ENCODE data around the gene DCUN1D2. TPM values are rescaled to one million over a fixed set of nuclear protein-coding genes. Genes with fewer than 3 reads are reported as not detected.
"Not testable (repeated sequence)": the region's sequence is repeated elsewhere in the genome, so short reads cannot be mapped to it uniquely, and the experiment has no call there.

DCUN1D2 gene
- polyA plus RNA-seq, 2 donors = 6.9 to 8.9 TPM

DNA sequence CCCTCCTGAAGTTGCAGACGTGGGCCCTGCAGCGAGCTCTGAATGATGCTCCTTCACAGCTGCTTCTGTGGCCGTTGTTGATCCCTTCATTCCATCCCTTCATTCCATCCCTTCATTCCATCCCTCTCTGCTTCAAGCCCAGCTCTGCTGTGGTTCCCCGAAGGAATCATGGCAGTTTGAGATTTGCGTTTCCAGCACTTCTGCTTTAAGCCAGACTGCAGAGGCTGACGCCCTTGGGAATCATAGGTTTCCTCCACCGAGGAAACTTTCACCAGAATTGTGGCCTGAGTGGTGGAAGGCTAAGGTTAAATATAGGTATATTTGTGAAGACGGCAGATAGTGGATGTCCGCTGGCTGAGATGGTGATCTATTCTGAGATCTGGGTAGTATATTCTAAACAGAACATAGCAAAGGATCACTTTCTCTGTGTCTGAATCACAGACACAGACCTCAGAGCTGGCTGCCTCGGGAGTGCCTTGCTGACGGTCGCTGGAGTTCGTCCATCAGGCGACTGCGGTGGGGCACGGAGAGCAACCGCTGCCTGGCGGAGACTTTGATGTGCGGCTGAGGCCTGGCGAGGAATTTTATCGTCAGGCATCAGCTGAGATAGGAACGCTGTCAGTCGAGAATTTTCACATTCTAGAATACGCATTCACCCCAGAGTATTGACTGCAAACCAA is 42.8 kb upstream of the DCUN1D2 start:
- 58 to 80% methylated on average over 24 of the region's 24 CpGs for WGBS, 2 donors
- Histone ChIP-seq H3K9me3 (ENCODE audit: control insufficient read depth in 2 of 2, insufficient read depth in 1 of 2, low read depth in 1 of 2, low read length in 1 of 2) (no peaks in the 10 kb centered on the region), H3K27ac (ENCODE audit: low read depth in 2 of 2, low read length in 1 of 2) (no peak overlapping the region), H3K27me3 (ENCODE audit: control insufficient read depth in 1 of 2, insufficient read depth in 2 of 2, low read length in 2 of 2) (no peaks in the 10 kb centered on the region), H3K4me1 (ENCODE audit: control insufficient read depth in 2 of 2, insufficient read depth in 2 of 2, low read length in 1 of 2) (peaks cover 0 to 4% of the 10 kb centered on the region in 2 donors), H3K36me3 (ENCODE audit: control insufficient read depth in 2 of 2, insufficient read depth in 2 of 2, low read length in 1 of 2) (peaks cover 10 to 11% of the 10 kb centered on the region in 2 donors), H3K4me3 (ENCODE audit: low read depth in 1 of 2, low read length in 2 of 2) (no peak overlapping the region)

GRCh38 chr13:113532156-113532806 is 41.8 kb upstream of the DCUN1D2 start:
- no peaks in the 10 kb centered on the region for H3K27me3 ChIP-seq (ENCODE audit: control insufficient read depth in 1 of 2, insufficient read depth in 2 of 2, low read length in 2 of 2)
- H3K9me3 ChIP-seq (ENCODE audit: control insufficient read depth in 2 of 2, insufficient read depth in 1 of 2, low read depth in 1 of 2, low read length in 1 of 2) = no peaks in the 10 kb centered on the region
- H3K4me3 ChIP-seq (ENCODE audit: low read depth in 1 of 2, low read length in 2 of 2) = no peak overlapping the region
- H3K27ac ChIP-seq (ENCODE audit: low read depth in 2 of 2, low read length in 1 of 2) = no peak overlapping the region
- no peaks in the 10 kb centered on the region for H3K4me1 ChIP-seq (ENCODE audit: control insufficient read depth in 2 of 2, insufficient read depth in 2 of 2, low read length in 1 of 2)
- H3K36me3 ChIP-seq (ENCODE audit: control insufficient read depth in 2 of 2, insufficient read depth in 2 of 2, low read length in 1 of 2) = peaks cover 10 to 11% of the 10 kb centered on the region in 2 donors
- 81 to 84% methylated on average over 16 of the region's 16 CpGs for WGBS, 2 donors

GRCh38 chr13:113531041-113531873 is 40.7 kb upstream of the DCUN1D2 start:
- H3K27me3 ChIP-seq (ENCODE audit: control insufficient read depth in 1 of 2, insufficient read depth in 2 of 2, low read length in 2 of 2) = no peaks in the 10 kb centered on the region
- no peak overlapping the region for H3K27ac ChIP-seq (ENCODE audit: low read depth in 2 of 2, low read length in 1 of 2)
- peaks cover 6 to 14% of the 10 kb centered on the region in 2 donors for H3K36me3 ChIP-seq (ENCODE audit: control insufficient read depth in 2 of 2, insufficient read depth in 2 of 2, low read length in 1 of 2)
- no peaks in the 10 kb centered on the region for H3K9me3 ChIP-seq (ENCODE audit: control insufficient read depth in 2 of 2, insufficient read depth in 1 of 2, low read depth in 1 of 2, low read length in 1 of 2)
- H3K4me1 ChIP-seq (ENCODE audit: control insufficient read depth in 2 of 2, insufficient read depth in 2 of 2, low read length in 1 of 2) = no peaks in the 10 kb centered on the region
- 94 to 95% methylated on average over 49 of the region's 49 CpGs for WGBS, 2 donors
- H3K4me3 ChIP-seq (ENCODE audit: low read depth in 1 of 2, low read length in 2 of 2) = no peak overlapping the region

GRCh38 chr13:113528813-113529180 is 38.3 kb upstream of the DCUN1D2 start:
- H3K4me3 ChIP-seq (ENCODE audit: low read depth in 1 of 2, low read length in 2 of 2) = no peak overlapping the region
- no peaks in the 10 kb centered on the region for H3K4me1 ChIP-seq (ENCODE audit: control insufficient read depth in 2 of 2, insufficient read depth in 2 of 2, low read length in 1 of 2)
- no peaks in the 10 kb centered on the region for H3K27me3 ChIP-seq (ENCODE audit: control insufficient read depth in 1 of 2, insufficient read depth in 2 of 2, low read length in 2 of 2)
- H3K36me3 ChIP-seq (ENCODE audit: control insufficient read depth in 2 of 2, insufficient read depth in 2 of 2, low read length in 1 of 2) = peaks cover 9 to 14% of the 10 kb centered on the region in 2 donors
- no peak overlapping the region for H3K27ac ChIP-seq (ENCODE audit: low read depth in 2 of 2, low read length in 1 of 2)
- 95 to 97% methylated on average over 10 of the region's 10 CpGs for WGBS, 2 donors
- H3K9me3 ChIP-seq (ENCODE audit: control insufficient read depth in 2 of 2, insufficient read depth in 1 of 2, low read depth in 1 of 2, low read length in 1 of 2) = no peaks in the 10 kb centered on the region

GRCh38 chr13:113528101-113528812 is 37.7 kb upstream of the DCUN1D2 start:
- Histone ChIP-seq H3K36me3 (ENCODE audit: control insufficient read depth in 2 of 2, insufficient read depth in 2 of 2, low read length in 1 of 2) (peaks cover 9 to 14% of the 10 kb centered on the region in 2 donors), H3K4me3 (ENCODE audit: low read depth in 1 of 2, low read length in 2 of 2) (no peak overlapping the region), H3K4me1 (ENCODE audit: control insufficient read depth in 2 of 2, insufficient read depth in 2 of 2, low read length in 1 of 2) (no peaks in the 10 kb centered on the region), H3K9me3 (ENCODE audit: control insufficient read depth in 2 of 2, insufficient read depth in 1 of 2, low read depth in 1 of 2, low read length in 1 of 2) (no peaks in the 10 kb centered on the region), H3K27ac (ENCODE audit: low read depth in 2 of 2, low read length in 1 of 2) (no peak overlapping the region), H3K27me3 (ENCODE audit: control insufficient read depth in 1 of 2, insufficient read depth in 2 of 2, low read length in 2 of 2) (no peaks in the 10 kb centered on the region)
- WGBS, 2 donors = 86 to 87% methylated on average over 18 of the region's 18 CpGs

DNA sequence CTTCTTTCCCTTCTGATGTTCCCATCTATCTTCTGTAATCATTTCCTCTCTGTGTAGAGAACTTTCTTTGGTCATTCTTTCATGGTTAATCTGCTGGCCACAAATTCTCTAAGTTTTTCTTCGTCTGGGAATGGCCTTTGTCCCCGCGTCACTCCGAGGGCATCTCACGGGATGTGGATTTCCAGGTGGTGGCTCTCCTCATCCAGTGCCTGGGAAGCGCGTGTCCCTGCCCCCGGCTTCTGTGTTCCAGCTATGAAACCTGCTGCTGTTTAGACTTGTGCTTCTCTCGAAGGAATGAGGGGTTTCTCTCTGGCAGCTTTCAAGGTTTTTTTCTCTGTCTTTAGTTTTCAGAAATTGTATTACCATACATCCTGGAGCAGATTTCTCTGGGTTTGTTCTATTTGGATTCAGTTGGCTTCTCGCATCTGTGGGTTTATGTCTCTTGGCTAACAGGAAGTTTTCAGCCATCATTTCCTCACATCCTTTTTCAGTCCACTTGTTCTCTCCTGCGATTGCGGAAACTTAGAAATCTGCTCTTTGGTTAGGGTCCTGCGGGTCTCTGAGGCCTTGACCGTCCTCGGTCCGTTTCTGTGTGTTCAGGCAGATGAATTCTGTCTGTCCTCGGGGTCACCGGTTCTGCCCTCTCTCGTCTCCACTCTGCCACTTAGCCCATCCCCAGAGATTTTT is 36.9 kb upstream of the DCUN1D2 start:
- peaks cover 9 to 14% of the 10 kb centered on the region in 2 donors for H3K36me3 ChIP-seq (ENCODE audit: control insufficient read depth in 2 of 2, insufficient read depth in 2 of 2, low read length in 1 of 2)

DNA sequence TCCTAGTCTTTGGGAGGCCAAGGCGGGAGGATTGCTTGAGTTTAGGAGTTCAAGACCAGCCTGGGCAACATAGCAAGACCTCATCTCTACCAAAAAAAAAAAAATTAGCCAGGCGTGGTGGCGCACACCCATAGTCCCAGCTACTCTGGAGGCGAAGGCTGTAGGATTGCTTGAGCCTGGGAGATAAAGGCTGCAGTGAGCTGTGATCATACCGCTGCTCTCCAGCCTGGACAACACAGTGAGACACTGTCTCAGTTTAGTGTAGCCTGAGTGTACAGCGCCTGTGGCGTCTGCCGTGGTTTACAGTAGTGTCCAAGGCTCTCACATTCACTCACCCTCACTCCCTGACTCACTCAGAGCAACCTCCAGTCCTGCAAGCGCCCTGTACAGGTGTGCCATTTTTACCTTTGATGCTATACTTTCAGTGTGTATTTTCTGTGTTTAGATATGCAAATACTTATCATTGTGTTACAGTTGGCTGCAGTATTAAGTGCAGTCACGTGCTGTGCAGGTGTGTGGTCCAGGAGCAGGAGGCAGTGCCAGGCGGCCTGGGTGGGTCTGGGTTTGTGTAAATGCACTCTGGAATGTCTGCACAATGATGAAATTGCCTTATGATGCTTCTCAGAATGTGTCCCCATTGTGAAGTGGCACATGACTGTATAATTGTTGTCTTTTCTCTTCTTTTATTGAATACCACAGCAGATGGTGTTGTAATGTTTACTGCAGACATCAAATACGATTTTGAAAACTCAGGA is 36.1 kb upstream of the DCUN1D2 start:
- H3K4me1 ChIP-seq (ENCODE audit: control insufficient read depth in 2 of 2, insufficient read depth in 2 of 2, low read length in 1 of 2) = no peaks in the 10 kb centered on the region
- WGBS, 2 donors = 81% methylated on average over 12 of the region's 12 CpGs
- no peak overlapping the region for H3K4me3 ChIP-seq (ENCODE audit: low read depth in 1 of 2, low read length in 2 of 2)
- no peaks in the 10 kb centered on the region for H3K9me3 ChIP-seq (ENCODE audit: control insufficient read depth in 2 of 2, insufficient read depth in 1 of 2, low read depth in 1 of 2, low read length in 1 of 2)
- H3K36me3 ChIP-seq (ENCODE audit: control insufficient read depth in 2 of 2, insufficient read depth in 2 of 2, low read length in 1 of 2) = peaks cover 5 to 14% of the 10 kb centered on the region in 2 donors
- no peaks in the 10 kb centered on the region for H3K27me3 ChIP-seq (ENCODE audit: control insufficient read depth in 1 of 2, insufficient read depth in 2 of 2, low read length in 2 of 2)
- no peak overlapping the region for H3K27ac ChIP-seq (ENCODE audit: low read depth in 2 of 2, low read length in 1 of 2)

More for the DNA sequence above, 36.9 kb upstream of the DCUN1D2 start:
- H3K4me1 ChIP-seq (ENCODE audit: control insufficient read depth in 2 of 2, insufficient read depth in 2 of 2, low read length in 1 of 2) = no peaks in the 10 kb centered on the region
- no peak overlapping the region for H3K27ac ChIP-seq (ENCODE audit: low read depth in 2 of 2, low read length in 1 of 2)
- WGBS, 2 donors = 86 to 87% methylated on average over 19 of the region's 19 CpGs
- no peak overlapping the region for H3K4me3 ChIP-seq (ENCODE audit: low read depth in 1 of 2, low read length in 2 of 2)
- H3K9me3 ChIP-seq (ENCODE audit: control insufficient read depth in 2 of 2, insufficient read depth in 1 of 2, low read depth in 1 of 2, low read length in 1 of 2) = no peaks in the 10 kb centered on the region
- no peaks in the 10 kb centered on the region for H3K27me3 ChIP-seq (ENCODE audit: control insufficient read depth in 1 of 2, insufficient read depth in 2 of 2, low read length in 2 of 2)

DNA sequence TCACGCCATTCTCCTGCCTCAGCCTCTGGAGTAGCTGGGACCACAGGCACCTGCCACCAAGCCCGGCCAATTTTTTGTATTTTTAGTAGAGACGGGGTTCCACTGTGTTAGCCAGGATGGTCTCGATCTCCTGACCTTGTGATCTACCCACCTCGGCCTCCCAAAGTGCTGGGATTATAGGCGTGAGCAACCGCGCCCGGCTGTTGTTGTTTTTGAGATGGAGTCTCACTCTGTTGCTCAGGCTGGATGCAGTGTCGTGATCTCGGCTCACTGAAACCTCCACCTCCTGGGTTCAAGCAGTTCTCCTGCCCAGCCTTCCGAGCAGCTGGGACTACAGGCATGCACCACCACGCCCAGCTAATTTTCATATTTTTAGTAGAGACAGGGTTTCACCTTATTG is 31.9 kb upstream of the DCUN1D2 start:
- H3K36me3 ChIP-seq (ENCODE audit: control insufficient read depth in 2 of 2, insufficient read depth in 2 of 2, low read length in 1 of 2) = peaks cover 9 to 14% of the 10 kb centered on the region in 2 donors
- 96 to 98% methylated on average over 13 of the region's 13 CpGs for WGBS, 2 donors
- not testable (repeated sequence) for H3K4me3 ChIP-seq (ENCODE audit: low read depth in 1 of 2, low read length in 2 of 2)

More for the DNA sequence above, 31.9 kb upstream of the DCUN1D2 start:
- H3K4me1 ChIP-seq (ENCODE audit: control insufficient read depth in 2 of 2, insufficient read depth in 2 of 2, low read length in 1 of 2); H3K27me3 ChIP-seq (ENCODE audit: control insufficient read depth in 1 of 2, insufficient read depth in 2 of 2, low read length in 2 of 2); H3K9me3 ChIP-seq (ENCODE audit: control insufficient read depth in 2 of 2, insufficient read depth in 1 of 2, low read depth in 1 of 2, low read length in 1 of 2); H3K27ac ChIP-seq (ENCODE audit: low read depth in 2 of 2, low read length in 1 of 2): not testable (repeated sequence)

Data from esophagus (tissue), 2 donors.